ENCODE results near the gene DNM3. TPM values are rescaled to one million over a fixed set of nuclear protein-coding genes. Genes with fewer than 3 reads are reported as not detected.

The DNM3 gene
- total and polyA plus RNA-seq, 2 donors (not counting 3 experiments of a cell fraction or from before 2014, with no cell fraction given) = 1.4 to 2.5 TPM

- no TSS peak for BruUV-seq (replicated peaks)
- H3K4me1 ChIP-seq (ENCODE audit: control insufficient read depth, extremely low read depth, insufficient read depth, low read length) = peaks cover 5% of the 10 kb centered on the region
- H3K27ac ChIP-seq (ENCODE audit: insufficient read depth, low read depth, low read length) = no peak overlapping the region
- no peak overlapping the region for H3K4me2 ChIP-seq (ENCODE audit: insufficient read depth, low read length)
- intact Hi-C loops (cut with micrococcal nuclease) = no loop called here
- FAIRE-seq (no peak), DNase-seq (ENCODE audit: low read depth, low spot score) (no peak)
- H3K4me3 ChIP-seq (replicated peaks in 1 of 3; ENCODE audit: insufficient read depth in 1 of 3, low read depth in 1 of 3, low read length in 3 of 3) = no peak overlapping the region
- no peaks in the 10 kb centered on the region for H3K9me1 ChIP-seq (replicated peaks; ENCODE audit: control insufficient read depth, extremely low read depth, insufficient read depth, low read length)
- no peaks in the 10 kb centered on the region for H4K20me1 ChIP-seq (replicated peaks; ENCODE audit: control insufficient read depth, extremely low read depth, insufficient read depth, low read length)
- H3K9me3 ChIP-seq (replicated peaks; ENCODE audit: control insufficient read depth, insufficient read depth, low read length) = no peaks in the 10 kb centered on the region
- TF ChIP-seq MAX (IDR thresholded peaks at IDR 0.05; ENCODE audit: insufficient read depth, insufficient read length) (no peak), EZH2 (IDR thresholded peaks at IDR 0.05; ENCODE audit: borderline replicate concordance, low read depth, low read length, severe bottlenecking) (no peak), JUN (IDR thresholded peaks at IDR 0.05; ENCODE audit: borderline replicate concordance, insufficient read depth, insufficient read length, low read depth) (no peak), POLR2A (IDR thresholded peaks at IDR 0.05; ENCODE audit: low read depth, low read length) (no peak), POLR2AphosphoS5 (IDR thresholded peaks at IDR 0.05; ENCODE audit: insufficient read depth, low read depth, low read length) (no peak), FOS (IDR thresholded peaks at IDR 0.05; ENCODE audit: borderline replicate concordance, insufficient read depth, low read length) (no peak)
- ChIA-PET POLR2A (no interaction called here), CTCF (interaction anchor here (0.7 kb wide), 1 partner anchor 396 kb away, joined by 5 read pairs; no protein-coding TSS in a partner anchor)
- H2AFZ ChIP-seq (ENCODE audit: low read depth, low read length) = no peak overlapping the region
- dilution Hi-C loops (cut with MboI; ENCODE audit: extremely low pct_ligation_motif_present, low sequenced_read_pairs) = no loop called here
- no peaks in the 10 kb centered on the region for H3K36me3 ChIP-seq (ENCODE audit: control insufficient read depth in 2 of 2, extremely low read depth in 1 of 2, insufficient read depth in 2 of 2, low read length in 2 of 2)
- no peak overlapping the region for H3K9ac ChIP-seq (replicated peaks; ENCODE audit: extremely low read depth, insufficient read depth, low read length)
- no peaks in the 10 kb centered on the region for H3K79me2 ChIP-seq (ENCODE audit: control insufficient read depth, insufficient read depth, low read length)
- H3K27me3 ChIP-seq (ENCODE audit: control insufficient read depth in 2 of 2, insufficient read depth in 2 of 2, low read length in 2 of 2) = no peaks in the 10 kb centered on the region
Measured at GRCh38 chr1:171953835-171954234, 112.5 kb downstream of the DNM3 start.

- BruUV-seq (replicated peaks) = no TSS peak
- Histone ChIP-seq H3K9me1 (replicated peaks; ENCODE audit: control insufficient read depth, extremely low read depth, insufficient read depth, low read length) (no peaks in the 10 kb centered on the region), H3K4me2 (ENCODE audit: insufficient read depth, low read length) (no peak overlapping the region), H3K4me3 (replicated peaks in 1 of 3; ENCODE audit: insufficient read depth in 1 of 3, low read depth in 1 of 3, low read length in 3 of 3) (no peak overlapping the region), H4K20me1 (replicated peaks; ENCODE audit: control insufficient read depth, extremely low read depth, insufficient read depth, low read length) (no peaks in the 10 kb centered on the region), H3K4me1 (ENCODE audit: control insufficient read depth, extremely low read depth, insufficient read depth, low read length) (peaks cover under 1% of the 10 kb centered on the region), H3K79me2 (ENCODE audit: control insufficient read depth, insufficient read depth, low read length) (no peaks in the 10 kb centered on the region), H3K9me3 (replicated peaks; ENCODE audit: control insufficient read depth, insufficient read depth, low read length) (no peaks in the 10 kb centered on the region), H3K27me3 (ENCODE audit: control insufficient read depth in 2 of 2, insufficient read depth in 2 of 2, low read length in 2 of 2) (no peaks in the 10 kb centered on the region), H3K9ac (replicated peaks; ENCODE audit: extremely low read depth, insufficient read depth, low read length) (no peak overlapping the region), H3K27ac (ENCODE audit: insufficient read depth, low read depth, low read length) (no peak overlapping the region), H3K36me3 (ENCODE audit: control insufficient read depth in 2 of 2, extremely low read depth in 1 of 2, insufficient read depth in 2 of 2, low read length in 2 of 2) (no peaks in the 10 kb centered on the region), H2AFZ (ENCODE audit: low read depth, low read length) (no peak overlapping the region)
- CTCF ChIA-PET = no interaction called here
- intact Hi-C loops (cut with micrococcal nuclease) = no loop called here
- POLR2A ChIA-PET = no interaction called here
- DNase-seq (ENCODE audit: low read depth, low spot score) (no peak), FAIRE-seq (no peak)
- dilution Hi-C loops (cut with MboI; ENCODE audit: extremely low pct_ligation_motif_present, low sequenced_read_pairs) = no loop called here
- no peak for TF ChIP-seq MYC (IDR thresholded peaks at IDR 0.05; ENCODE audit: low read depth, low read length)
- no peak for TF ChIP-seq GATA2 (IDR thresholded peaks at IDR 0.05; ENCODE audit: insufficient read depth, insufficient read length, low read depth, low read length)
- no peak for TF ChIP-seq POLR2A (IDR thresholded peaks at IDR 0.05; ENCODE audit: low read depth, low read length)
- no peak for TF ChIP-seq MAX (IDR thresholded peaks at IDR 0.05; ENCODE audit: insufficient read depth, insufficient read length)
- TF ChIP-seq FOS (IDR thresholded peaks at IDR 0.05; ENCODE audit: borderline replicate concordance, insufficient read depth, low read length) = no peak
- no peak for TF ChIP-seq CTCF (IDR thresholded peaks at IDR 0.05; ENCODE audit: extremely low read depth in 1 of 2, insufficient read depth in 1 of 2, low read depth in 1 of 2, low read length in 2 of 2)
- no peak for TF ChIP-seq POLR2AphosphoS5 (IDR thresholded peaks at IDR 0.05; ENCODE audit: insufficient read depth, low read depth, low read length)
- no peak for TF ChIP-seq JUN (IDR thresholded peaks at IDR 0.05; ENCODE audit: borderline replicate concordance, insufficient read depth, insufficient read length, low read depth)
- TF ChIP-seq EZH2 (IDR thresholded peaks at IDR 0.05; ENCODE audit: borderline replicate concordance, low read depth, low read length, severe bottlenecking) = no peak
Measured at GRCh38 chr1:171954361-171954760, 113.1 kb downstream of the DNM3 start.
